ENCODE measurements around the gene SORCS2. TPM values are rescaled to one million over a fixed set of nuclear protein-coding genes. Genes with fewer than 3 reads are reported as not detected.

The SORCS2 gene
- total and polyA plus RNA-seq, 2 donors (not counting 1 experiment from before 2014, with no cell fraction given), result not detected

GRCh38 chr4:7780751-7781348 lies 588.5 kb downstream of the SORCS2 start:
- Histone ChIP-seq H3K27ac (ENCODE audit: low read length in 2 of 2) (no peak overlapping the region), H3K27me3 (replicated peaks in 1 of 4; ENCODE audit: control extremely low read depth in 1 of 4, control insufficient read depth in 3 of 4, insufficient read depth in 4 of 4, low read length in 3 of 4) (no peaks in the 10 kb centered on the region), H4K20me1 (ENCODE audit: control insufficient read depth, insufficient read depth, low read length, poor library complexity, severe bottlenecking) (no peaks in the 10 kb centered on the region), H3K4me1 (ENCODE audit: control insufficient read depth in 2 of 2, insufficient read depth in 2 of 2, low read length in 2 of 2) (no peaks in the 10 kb centered on the region), H3K79me2 (ENCODE audit: control insufficient read depth, insufficient read depth, low read length) (no peaks in the 10 kb centered on the region), H2AFZ (ENCODE audit: insufficient read depth, low read depth, low read length, poor library complexity, severe bottlenecking) (no peak overlapping the region), H3K9ac (ENCODE audit: low read length) (no peak overlapping the region), H3K9me3 (ENCODE audit: control extremely low read depth in 1 of 3, control insufficient read depth in 2 of 3, insufficient read depth in 1 of 3, low read length in 2 of 3) (no peaks in the 10 kb centered on the region), H3K4me2 (replicated peaks; ENCODE audit: low read depth, low read length, poor library complexity, severe bottlenecking) (no peak overlapping the region), H3K4me3 (ENCODE audit: control extremely low read depth in 1 of 5, extremely low read depth in 1 of 5, insufficient read depth in 1 of 5, low read depth in 2 of 5, low read length in 4 of 5) (no peak overlapping the region), H3K36me3 (replicated peaks in 1 of 2; ENCODE audit: control extremely low read depth in 1 of 2, control insufficient read depth in 1 of 2, extremely low read depth in 1 of 2, insufficient read depth in 2 of 2, low read length in 1 of 2) (no peaks in the 10 kb centered on the region)
- ChIA-PET CTCF (interaction anchor here (1.2 kb wide), 1 partner anchor 21 kb away, joined by 3 read pairs; no protein-coding TSS in a partner anchor), POLR2A (no interaction called here)
- H3K27me3 Mint-ChIP-seq, result peaks cover under 1% of the 10 kb centered on the region
- WGBS (ENCODE audit: insufficient coverage), result 80% methylated on average over 1 of the region's 5 CpGs
- no peaks in the 10 kb centered on the region for H3K4me1 Mint-ChIP-seq
- ATAC-seq (ENCODE audit: low read depth), result no peak
- TF ChIP-seq EZH2 (IDR thresholded peaks at IDR 0.05; ENCODE audit: borderline replicate concordance, insufficient read depth, low read depth, low read length, poor library complexity, severe bottlenecking) (no peak), CTCF (IDR thresholded peaks at IDR 0.05) (no peak)
- DNase-seq, result no peak
- H3K4me3 Mint-ChIP-seq, result no peak overlapping the region
- H3K27ac Mint-ChIP-seq, result no peak overlapping the region
- no peaks in the 10 kb centered on the region for H3K9me3 Mint-ChIP-seq (ENCODE audit: insufficient read depth)
- intact Hi-C loops (cut with micrococcal nuclease), result no loop called here

- 68% methylated on average over 6 of the region's 13 CpGs for WGBS (ENCODE audit: insufficient coverage)
- H2AFZ ChIP-seq (ENCODE audit: insufficient read depth, low read depth, low read length, poor library complexity, severe bottlenecking), result no peak overlapping the region
- no peaks in the 10 kb centered on the region for H3K27me3 ChIP-seq (replicated peaks in 1 of 4; ENCODE audit: control extremely low read depth in 1 of 4, control insufficient read depth in 3 of 4, insufficient read depth in 4 of 4, low read length in 3 of 4)
- H3K4me3 ChIP-seq (ENCODE audit: control extremely low read depth in 1 of 5, extremely low read depth in 1 of 5, insufficient read depth in 1 of 5, low read depth in 2 of 5, low read length in 4 of 5), result no peak overlapping the region
- no peak overlapping the region for H3K9ac ChIP-seq (ENCODE audit: low read length)
- no peak overlapping the region for H3K27ac ChIP-seq (ENCODE audit: low read length in 2 of 2)
- intact Hi-C loops (cut with micrococcal nuclease), result no loop called here
- POLR2A ChIA-PET, result no interaction called here
- Mint-ChIP-seq H3K4me3 (no peak overlapping the region), H3K27ac (no peak overlapping the region), H3K4me1 (no peaks in the 10 kb centered on the region), H3K9me3 (ENCODE audit: insufficient read depth) (no peaks in the 10 kb centered on the region), H3K27me3 (peaks cover 6% of the 10 kb centered on the region)
- H3K4me1 ChIP-seq (ENCODE audit: control insufficient read depth in 2 of 2, insufficient read depth in 2 of 2, low read length in 2 of 2), result no peaks in the 10 kb centered on the region
- CTCF ChIA-PET, result interaction anchor here (1.2 kb wide), 1 partner anchor 21 kb away, joined by 3 read pairs; no protein-coding TSS in a partner anchor
- ATAC-seq (ENCODE audit: low read depth), result no peak
- no peak for DNase-seq
- no peaks in the 10 kb centered on the region for H3K79me2 ChIP-seq (ENCODE audit: control insufficient read depth, insufficient read depth, low read length)
- no peaks in the 10 kb centered on the region for H3K36me3 ChIP-seq (replicated peaks in 1 of 2; ENCODE audit: control extremely low read depth in 1 of 2, control insufficient read depth in 1 of 2, extremely low read depth in 1 of 2, insufficient read depth in 2 of 2, low read length in 1 of 2)
- H3K4me2 ChIP-seq (replicated peaks; ENCODE audit: low read depth, low read length, poor library complexity, severe bottlenecking), result no peak overlapping the region
- H4K20me1 ChIP-seq (ENCODE audit: control insufficient read depth, insufficient read depth, low read length, poor library complexity, severe bottlenecking), result no peaks in the 10 kb centered on the region
- H3K9me3 ChIP-seq (ENCODE audit: control extremely low read depth in 1 of 3, control insufficient read depth in 2 of 3, insufficient read depth in 1 of 3, low read length in 2 of 3), result no peaks in the 10 kb centered on the region
- TF ChIP-seq EZH2 (IDR thresholded peaks at IDR 0.05; ENCODE audit: borderline replicate concordance, insufficient read depth, low read depth, low read length, poor library complexity, severe bottlenecking) (no peak), CTCF (IDR thresholded peaks at IDR 0.05) (no peak)
Measured at GRCh38 chr4:7781366-7781765, 589.0 kb downstream of the SORCS2 start.
